CD4-positive, alpha-beta T cell treated with Interferon alpha-2 for 1 hour (primary cell): ENCODE measurements around the gene KCNS1.
A peak's percentile ranks its signal among the peaks of the same experiment; 100 is the strongest.
"Not testable (repeated sequence)": the region's sequence is repeated elsewhere in the genome, so short reads cannot be mapped to it uniquely, and the experiment has no call there.

ENCODE experiments used
- DNase-seq, 2 donors: peaks; one replicate each; pipeline ENCODE4 v3.0.0-alpha.2; 2020 to 2022

KCNS1 gene, protein sequence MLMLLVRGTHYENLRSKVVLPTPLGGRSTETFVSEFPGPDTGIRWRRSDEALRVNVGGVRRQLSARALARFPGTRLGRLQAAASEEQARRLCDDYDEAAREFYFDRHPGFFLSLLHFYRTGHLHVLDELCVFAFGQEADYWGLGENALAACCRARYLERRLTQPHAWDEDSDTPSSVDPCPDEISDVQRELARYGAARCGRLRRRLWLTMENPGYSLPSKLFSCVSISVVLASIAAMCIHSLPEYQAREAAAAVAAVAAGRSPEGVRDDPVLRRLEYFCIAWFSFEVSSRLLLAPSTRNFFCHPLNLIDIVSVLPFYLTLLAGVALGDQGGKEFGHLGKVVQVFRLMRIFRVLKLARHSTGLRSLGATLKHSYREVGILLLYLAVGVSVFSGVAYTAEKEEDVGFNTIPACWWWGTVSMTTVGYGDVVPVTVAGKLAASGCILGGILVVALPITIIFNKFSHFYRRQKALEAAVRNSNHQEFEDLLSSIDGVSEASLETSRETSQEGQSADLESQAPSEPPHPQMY

GRCh38 chr20:45100563-45101245 lies at the start of gene KCNS1:
Gene KCNS1 (minus strand): TSS chr20:45101127. CDS start chr20:45099236, 1,891 bp downstream.
- DNase-seq: no peak

GRCh38 chr20:45149062-45149461 lies 48.1 kb upstream of the KCNS1 start:
- no peak for DNase-seq

GRCh38 chr20:45140836-45141235 lies 39.9 kb upstream of the KCNS1 start:
- DNase-seq: no peak

DNA sequence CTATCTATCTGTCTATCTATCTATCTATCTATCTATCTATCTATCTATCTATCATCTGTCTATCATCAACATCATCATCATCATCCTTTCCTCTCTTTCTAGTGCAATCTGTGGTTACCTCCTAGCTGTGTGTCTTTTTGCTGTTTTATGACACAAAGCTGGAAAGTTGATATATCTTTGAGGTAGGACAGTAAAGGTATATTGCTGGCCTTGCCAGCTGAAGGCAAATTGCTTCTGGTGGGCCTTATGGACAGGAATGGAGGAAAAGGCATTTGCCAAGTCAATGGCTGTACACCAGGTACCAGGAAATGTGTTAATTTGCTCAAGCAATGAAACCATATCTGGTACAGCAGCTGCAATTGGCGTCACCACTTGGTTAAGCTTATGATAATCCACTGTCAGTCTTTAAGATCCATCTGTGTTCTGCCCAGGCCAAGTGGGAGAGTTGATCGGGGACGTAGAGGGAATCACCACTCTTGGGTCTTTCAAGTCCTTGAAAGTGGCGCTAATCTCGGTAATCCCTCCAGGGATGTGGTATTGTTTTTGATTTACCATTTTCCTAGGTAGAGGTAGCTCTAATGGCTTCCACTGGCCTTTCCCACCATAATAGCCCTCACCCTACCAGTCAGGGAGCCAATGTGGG lies 38.9 kb upstream of the KCNS1 start:
- DNase-seq: not testable (repeated sequence)

DNA sequence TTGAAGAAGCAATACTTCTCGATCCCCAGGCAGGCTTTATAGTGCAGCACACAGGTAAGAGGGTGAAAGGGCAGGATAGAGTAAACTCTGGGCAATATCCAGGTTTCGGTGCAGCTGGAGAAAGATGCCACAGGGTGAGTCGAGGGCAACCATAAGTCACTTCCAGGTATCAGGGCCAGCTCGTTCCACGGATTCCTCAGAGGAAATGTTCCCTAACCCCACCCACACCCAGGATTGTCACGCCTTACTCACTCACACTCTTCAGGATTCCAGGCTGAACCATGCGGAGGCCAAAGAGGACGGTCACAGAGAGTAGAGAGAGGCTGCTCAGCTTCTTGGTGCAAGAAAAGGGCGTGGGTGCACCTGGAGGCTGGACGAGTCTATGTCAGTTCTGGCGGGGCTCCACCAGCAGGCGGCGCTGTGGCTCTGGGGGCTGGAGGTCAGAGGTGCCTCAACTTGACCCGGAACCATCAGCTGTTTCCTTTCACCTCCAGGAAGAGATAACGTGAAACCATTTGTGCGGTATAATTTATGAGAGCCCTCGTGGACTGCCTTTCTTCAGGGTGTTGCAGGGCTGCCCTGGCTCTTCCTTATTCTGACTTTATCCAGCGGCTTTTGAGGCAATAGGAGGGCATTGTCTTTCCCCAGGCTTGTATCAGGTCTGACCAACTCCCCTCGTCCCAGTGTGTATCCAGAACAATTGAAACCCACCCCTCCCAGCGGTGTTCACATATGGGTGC lies 37.8 kb upstream of the KCNS1 start:
- peak; percentile 29 to 36 for DNase-seq

- no peak for DNase-seq
These were observed 36.0 kb upstream of the KCNS1 start for GRCh38 chr20:45136911-45137310.

DNA sequence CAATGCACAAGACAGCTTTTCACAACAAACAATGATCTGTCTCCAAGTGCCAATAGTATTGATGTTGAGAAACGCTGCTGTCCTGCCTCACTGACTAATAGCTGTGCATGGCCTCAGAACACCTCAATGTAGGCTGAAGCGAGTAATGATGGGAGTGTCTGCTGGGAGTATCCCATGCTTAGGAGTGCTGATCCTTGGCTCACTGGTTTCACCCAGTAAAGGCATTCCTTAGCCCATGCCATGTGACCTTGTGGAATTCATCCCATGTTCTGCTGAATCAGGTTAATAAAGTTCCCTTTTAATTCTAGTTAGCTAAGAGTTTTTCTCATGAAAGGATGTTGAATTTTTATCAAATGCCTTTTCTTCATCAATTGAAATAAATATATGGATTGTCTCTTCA lies 27.2 kb upstream of the KCNS1 start:
- no peak for DNase-seq

DNA sequence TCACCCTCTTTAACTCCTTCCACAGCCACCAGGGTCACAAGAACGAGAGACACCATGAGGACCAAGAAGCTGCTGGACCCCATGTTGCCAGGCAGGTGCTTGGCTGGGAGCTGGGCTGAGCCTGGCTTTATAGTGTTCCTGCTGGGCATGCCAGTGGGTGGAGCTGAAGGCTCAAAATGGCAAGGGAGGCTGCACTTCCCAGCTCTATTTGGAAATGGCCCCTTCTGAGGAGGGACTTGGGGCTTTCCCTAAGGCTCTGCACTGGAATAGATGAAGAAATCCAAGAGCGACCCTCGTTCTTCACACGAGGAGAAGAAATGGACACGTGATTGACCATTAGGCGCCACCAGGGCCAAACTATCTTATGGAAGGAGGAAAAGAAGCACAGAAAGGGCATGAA lies 23.4 kb upstream of the KCNS1 start, which contains the start of gene WFDC12:
TSS of gene WFDC12 (minus strand) at position 101 of the 400 bp plus-strand sequence. CDS start at position 83, 18 bp downstream.
- DNase-seq: no peak

- no peak for DNase-seq
These were observed 20.5 kb upstream of the KCNS1 start for GRCh38 chr20:45121388-45121787.

- DNase-seq: no peak
These were observed 18.8 kb upstream of the KCNS1 start for GRCh38 chr20:45119556-45120266.

DNA sequence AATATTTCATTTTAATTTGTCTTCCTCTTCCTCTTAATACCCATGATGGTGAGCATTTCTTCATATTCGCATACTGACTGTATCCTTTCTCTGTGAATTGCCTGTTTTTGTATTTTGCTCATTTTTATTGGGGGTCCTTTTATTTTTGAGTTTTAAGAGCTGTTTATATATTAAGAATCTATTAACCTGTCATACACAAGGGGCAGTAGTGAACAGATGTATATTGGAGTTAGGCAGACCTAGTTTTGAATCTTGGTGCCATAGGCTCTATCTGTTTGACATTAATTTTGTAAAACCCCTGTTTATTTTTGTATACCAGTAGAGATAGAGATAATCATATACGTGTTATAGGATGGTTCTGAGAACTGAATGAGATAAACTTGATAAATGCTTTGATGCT lies 17.1 kb upstream of the KCNS1 start:
- DNase-seq: no peak

GRCh38 chr20:45117581-45117980 lies 16.7 kb upstream of the KCNS1 start:
- DNase-seq: no peak

DNA sequence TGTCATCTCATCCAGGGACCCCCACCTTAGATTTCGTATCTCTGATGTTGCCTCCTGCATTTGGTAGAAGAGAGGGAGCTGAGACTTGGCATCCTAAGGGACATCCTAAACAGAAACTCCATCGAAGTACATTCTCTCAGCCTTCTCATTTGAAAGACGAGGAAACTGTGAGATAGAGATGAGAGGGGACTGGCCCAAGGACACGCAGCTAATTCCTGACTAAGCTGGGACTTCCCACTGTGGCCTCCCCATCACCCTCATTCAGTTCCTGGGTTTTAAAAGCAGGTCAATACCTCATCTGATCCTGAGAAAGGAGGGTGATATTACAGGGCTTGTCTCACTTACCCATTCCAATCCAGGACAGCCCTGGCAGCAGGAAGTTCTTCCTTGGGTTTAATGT lies 14.9 kb upstream of the KCNS1 start:
- no peak for DNase-seq

DNA sequence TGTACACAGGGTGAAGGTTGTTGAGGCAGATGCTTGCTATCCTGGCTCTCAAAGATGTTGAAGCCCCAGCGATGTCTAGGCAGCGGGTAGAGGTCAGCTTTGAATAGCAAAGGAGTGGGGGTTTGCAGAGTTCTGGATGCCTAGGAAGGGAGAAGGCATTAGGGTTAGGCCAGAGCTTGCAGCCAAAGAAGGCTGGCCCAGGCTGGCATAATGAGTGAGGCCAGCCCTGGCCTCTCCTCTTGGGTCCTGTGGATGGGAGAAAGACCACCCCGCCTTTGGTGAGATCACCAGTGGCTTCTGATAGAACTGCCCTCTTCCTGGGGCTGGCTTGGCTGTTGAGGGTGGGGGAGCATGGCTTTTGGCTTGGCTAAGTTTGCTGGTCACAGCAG lies 14.5 kb upstream of the KCNS1 start:
- no peak for DNase-seq

DNA sequence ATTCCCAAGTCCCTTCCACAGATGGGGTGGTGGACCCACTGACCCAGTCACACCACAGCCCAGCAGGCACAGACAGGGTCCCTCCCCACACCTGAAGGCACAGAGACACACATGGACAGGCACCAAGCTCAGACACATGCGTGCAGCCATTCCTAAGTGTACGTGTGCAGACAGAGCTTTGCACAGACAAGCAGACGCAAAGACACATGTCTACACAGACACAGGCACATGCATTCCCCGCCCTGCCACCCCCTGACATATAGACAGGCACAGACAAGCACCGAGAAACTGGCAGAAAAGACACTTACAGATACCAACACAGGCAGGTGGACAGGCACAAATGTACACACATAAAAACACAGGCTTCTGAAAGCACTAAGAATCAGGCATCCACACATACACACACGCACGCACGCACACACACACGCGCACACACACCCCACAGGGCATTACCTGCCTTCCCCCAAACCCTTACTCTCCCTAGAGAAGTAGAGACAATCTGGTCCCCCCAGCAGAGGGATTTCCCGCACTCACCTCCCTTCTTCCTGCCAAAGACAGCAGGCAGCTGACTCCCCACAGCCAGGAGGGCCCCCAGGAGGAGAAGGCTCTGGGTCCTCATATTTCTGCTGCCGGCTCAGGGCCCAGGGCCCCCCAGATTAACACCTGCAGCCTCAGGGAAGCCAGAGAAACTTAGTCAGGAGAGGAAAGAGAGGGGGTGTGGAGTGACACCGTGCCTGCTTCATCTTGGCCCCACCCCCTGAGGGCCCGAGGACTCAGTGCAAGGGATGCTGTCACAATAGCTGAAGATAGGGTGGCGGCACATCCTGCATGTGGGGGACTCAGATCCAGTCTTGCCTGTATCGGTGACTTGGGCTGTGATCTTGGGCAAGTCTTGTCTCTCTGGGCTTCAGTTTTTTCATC lies 13.8 kb upstream of the KCNS1 start, which contains the start of gene WFDC5:
TSS of gene WFDC5 (minus strand) at position 710 of the 921 bp plus-strand sequence. CDS start at position 619, 91 bp downstream.
- no peak for DNase-seq

GRCh38 chr20:45113865-45114264 lies 12.9 kb upstream of the KCNS1 start:
- no peak for DNase-seq

DNA sequence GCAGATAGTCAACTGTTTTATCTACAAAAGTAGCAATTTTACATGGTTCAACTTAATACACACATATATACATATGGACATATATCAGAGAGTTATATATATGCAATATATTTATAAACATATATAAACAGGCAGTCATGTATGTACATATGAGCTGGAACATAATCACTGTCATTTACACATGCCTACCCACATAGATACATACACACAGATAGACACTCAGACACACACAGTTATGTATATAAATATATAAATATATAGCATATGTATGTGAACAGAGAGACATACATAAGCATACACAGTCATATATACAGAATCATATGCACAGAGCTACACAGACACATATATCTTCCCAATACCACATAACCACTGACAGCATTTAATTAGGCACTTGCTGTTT lies 11.8 kb upstream of the KCNS1 start:
- DNase-seq: no peak

DNA sequence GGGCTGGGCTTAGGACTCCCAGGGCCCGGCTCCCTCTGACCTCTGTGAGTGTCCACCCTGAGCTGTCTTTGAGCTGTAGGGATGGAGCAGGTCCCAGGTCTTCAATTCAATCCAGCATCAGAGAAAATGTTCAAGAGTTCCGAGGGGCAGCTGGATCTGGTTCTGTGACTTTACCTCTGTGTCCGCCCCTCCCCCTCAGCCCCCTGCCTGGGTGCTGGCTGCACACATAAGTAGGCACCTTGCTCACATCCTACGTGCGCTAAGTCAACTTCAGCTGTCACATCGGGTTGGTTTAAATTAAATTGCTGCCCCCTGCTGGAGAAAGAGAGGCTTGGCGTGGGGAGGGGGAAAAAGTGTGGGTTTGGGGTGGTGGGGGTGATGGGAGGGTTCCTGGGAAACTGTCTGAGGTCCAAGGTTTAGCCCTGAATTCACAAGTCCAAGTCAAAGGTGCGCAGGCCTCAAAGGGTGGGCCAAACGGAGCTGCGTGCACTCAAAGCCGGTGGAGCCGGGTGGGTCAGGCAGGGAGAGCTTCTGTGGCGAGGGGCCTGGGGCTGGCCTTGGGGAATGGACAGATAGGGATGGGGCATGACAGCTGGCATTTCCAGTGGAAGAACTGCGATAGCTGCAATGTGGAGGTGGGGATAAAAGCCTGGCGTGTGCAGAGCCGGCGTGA lies 11.0 kb upstream of the KCNS1 start:
- DNase-seq: peak in 1 of 2 donors; percentile 29

- DNase-seq: no peak
These were observed 10.4 kb upstream of the KCNS1 start for GRCh38 chr20:45111285-45111684.

GRCh38 chr20:45110301-45110700 lies 9.4 kb upstream of the KCNS1 start:
- DNase-seq: no peak
